GM23338 (cell line): ENCODE measurements around the gene KPNA4.

Experiments used
- CTCF ChIP-seq, 2 experiments: fragments of 200-600 bp in 1 of 2; sonication (generic) in 1 of 2; conservative IDR thresholded peaks; 2 replicates each; pipeline versions ENCODE4 v1.5.1 to v1.6.1; 2016 to 2017; ENCODE audit warnings: antibody characterized with exemption in 2 of 2, low read depth in 2 of 2, mild to moderate bottlenecking in 2 of 2, moderate library complexity in 1 of 2
- EZH2 ChIP-seq: fragments of 200-600 bp; sonication (generic); IDR thresholded peaks from one replicate; pipeline ENCODE4 v1.8.0; 2017; ENCODE audit warnings: antibody characterized with exemption, mild to moderate bottlenecking, low read depth; ENCODE audit not compliant: unreplicated experiment
- TF ChIP-seq, protein P1 (sequence below): IDR thresholded peaks from one replicate; pipeline ENCODE4 v1.6.1; 2018; ENCODE audit warnings: antibody characterized with exemption; ENCODE audit not compliant: unreplicated experiment

DNA sequence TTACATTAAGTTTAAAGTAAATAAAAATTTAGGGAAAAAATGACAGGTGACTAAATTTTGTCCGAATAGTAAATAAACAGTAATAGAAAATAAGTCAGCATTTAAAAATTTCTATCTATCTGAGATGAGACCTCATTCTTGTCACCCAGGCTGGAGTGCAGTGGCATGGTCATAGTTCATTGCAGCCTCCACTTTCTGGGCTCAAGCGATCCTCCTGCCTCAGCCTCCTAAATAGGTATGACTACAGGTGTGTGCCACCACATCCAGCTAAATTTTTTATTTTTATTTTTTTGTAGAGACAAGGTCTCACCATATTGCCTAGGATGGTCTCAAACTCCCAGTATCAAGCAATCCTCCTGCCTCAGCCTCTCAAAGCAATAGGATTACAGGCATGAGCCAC, 7.8 kb downstream of the KPNA4 start:
- no peak for TF ChIP-seq CTCF (conservative IDR thresholded peaks at IDR 0.05; ENCODE audit: low read depth in 2 of 2)
- no peak for TF ChIP-seq EZH2
- TF ChIP-seq, protein P1, sequence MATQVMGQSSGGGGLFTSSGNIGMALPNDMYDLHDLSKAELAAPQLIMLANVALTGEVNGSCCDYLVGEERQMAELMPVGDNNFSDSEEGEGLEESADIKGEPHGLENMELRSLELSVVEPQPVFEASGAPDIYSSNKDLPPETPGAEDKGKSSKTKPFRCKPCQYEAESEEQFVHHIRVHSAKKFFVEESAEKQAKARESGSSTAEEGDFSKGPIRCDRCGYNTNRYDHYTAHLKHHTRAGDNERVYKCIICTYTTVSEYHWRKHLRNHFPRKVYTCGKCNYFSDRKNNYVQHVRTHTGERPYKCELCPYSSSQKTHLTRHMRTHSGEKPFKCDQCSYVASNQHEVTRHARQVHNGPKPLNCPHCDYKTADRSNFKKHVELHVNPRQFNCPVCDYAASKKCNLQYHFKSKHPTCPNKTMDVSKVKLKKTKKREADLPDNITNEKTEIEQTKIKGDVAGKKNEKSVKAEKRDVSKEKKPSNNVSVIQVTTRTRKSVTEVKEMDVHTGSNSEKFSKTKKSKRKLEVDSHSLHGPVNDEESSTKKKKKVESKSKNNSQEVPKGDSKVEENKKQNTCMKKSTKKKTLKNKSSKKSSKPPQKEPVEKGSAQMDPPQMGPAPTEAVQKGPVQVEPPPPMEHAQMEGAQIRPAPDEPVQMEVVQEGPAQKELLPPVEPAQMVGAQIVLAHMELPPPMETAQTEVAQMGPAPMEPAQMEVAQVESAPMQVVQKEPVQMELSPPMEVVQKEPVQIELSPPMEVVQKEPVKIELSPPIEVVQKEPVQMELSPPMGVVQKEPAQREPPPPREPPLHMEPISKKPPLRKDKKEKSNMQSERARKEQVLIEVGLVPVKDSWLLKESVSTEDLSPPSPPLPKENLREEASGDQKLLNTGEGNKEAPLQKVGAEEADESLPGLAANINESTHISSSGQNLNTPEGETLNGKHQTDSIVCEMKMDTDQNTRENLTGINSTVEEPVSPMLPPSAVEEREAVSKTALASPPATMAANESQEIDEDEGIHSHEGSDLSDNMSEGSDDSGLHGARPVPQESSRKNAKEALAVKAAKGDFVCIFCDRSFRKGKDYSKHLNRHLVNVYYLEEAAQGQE: no peak
